ENCODE data around the gene CFDP1. TPM values are rescaled to one million over a fixed set of nuclear protein-coding genes. Genes with fewer than 3 reads are reported as not detected.

Gene CFDP1
- total and polyA plus RNA-seq, 2 of the 13 experiments (the other 11 are each of a cell fraction or from before 2014, with no cell fraction given), result 78.6 to 153 TPM

DNA sequence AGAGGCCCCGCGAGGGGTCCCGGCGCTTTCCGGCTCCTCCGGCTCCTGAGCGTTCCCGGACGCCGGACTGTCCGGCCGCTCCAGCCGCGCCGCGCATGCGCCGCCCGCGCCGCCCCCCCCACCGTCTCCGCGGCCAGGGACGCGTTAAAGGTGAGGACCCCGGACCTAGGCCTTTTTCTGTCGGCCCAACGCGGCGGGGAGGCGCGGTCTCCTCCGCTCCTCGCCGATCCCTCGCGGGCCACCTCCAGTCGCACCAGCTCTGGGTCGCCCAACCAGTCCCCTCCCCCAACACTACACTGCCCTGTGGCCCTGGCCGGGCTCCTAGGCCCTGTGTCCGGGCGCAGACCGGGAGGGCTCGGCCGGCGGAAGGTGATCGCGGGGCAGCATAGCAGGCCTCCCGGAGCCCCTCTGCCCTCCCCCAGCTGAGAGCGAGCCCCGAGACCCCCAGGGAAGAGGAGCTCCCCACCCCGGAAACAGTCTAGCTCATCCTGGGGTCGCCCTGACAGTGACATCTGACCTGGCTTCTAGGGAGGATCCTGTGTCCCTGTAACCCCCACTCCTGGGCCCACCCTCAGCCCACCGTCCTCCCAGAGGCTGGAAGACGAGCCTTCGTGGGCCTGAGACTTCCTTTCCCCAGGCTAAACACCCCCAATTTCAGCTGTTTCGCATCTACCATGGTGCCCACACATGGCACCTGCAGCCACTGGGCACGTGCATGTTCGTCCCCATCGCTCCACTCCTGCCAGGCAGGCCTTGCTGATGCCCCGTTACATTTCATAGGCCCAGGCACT, 167.2 kb downstream of the CFDP1 start (continued):
- no peak for TF ChIP-seq ZNF512B (CRISPR knock-in tag; IDR thresholded peaks at IDR 0.05; ENCODE audit: borderline replicate concordance)
- TF ChIP-seq BRD4 (CRISPR knock-in tag; IDR thresholded peaks at IDR 0.05), result peak; percentile 86
- TF ChIP-seq SMC3 (IDR thresholded peaks at IDR 0.05; ENCODE audit: low read length), result no peak
- no peak for TF ChIP-seq ATF7 (IDR thresholded peaks at IDR 0.05)
- peak; percentile 72; the same call in 1 of the 2 replicates for TF ChIP-seq ATF7 (CRISPR knock-in tag; IDR thresholded peaks at IDR 0.05)
- no peak for TF ChIP-seq SNRNP70 (IDR thresholded peaks at IDR 0.05; ENCODE audit: low read depth, low read length)
- peak; percentile 94 for TF ChIP-seq BORCS8-MEF2B (CRISPR knock-in tag; IDR thresholded peaks at IDR 0.05)
- TF ChIP-seq ZNF709 (CRISPR knock-in tag; IDR thresholded peaks at IDR 0.05), result peak; percentile 72; the same call in 1 of the 2 replicates
- TF ChIP-seq TFE3 (CRISPR knock-in tag; IDR thresholded peaks at IDR 0.05), result 0 out of 2 replicates have a peak, but pooled peaks have one; percentile 27
- no peak for TF ChIP-seq LBX2 (CRISPR knock-in tag; IDR thresholded peaks at IDR 0.05; ENCODE audit: borderline replicate concordance)
- TF ChIP-seq, protein P1, sequence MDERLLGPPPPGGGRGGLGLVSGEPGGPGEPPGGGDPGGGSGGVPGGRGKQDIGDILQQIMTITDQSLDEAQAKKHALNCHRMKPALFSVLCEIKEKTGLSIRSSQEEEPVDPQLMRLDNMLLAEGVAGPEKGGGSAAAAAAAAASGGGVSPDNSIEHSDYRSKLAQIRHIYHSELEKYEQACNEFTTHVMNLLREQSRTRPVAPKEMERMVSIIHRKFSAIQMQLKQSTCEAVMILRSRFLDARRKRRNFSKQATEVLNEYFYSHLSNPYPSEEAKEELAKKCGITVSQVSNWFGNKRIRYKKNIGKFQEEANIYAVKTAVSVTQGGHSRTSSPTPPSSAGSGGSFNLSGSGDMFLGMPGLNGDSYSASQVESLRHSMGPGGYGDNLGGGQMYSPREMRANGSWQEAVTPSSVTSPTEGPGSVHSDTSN (CRISPR knock-in tag; IDR thresholded peaks at IDR 0.05), result no peak
- peak; percentile 71 for TF ChIP-seq TAF1 (CRISPR knock-in tag; IDR thresholded peaks at IDR 0.05)
- TF ChIP-seq SOX5 (CRISPR knock-in tag; IDR thresholded peaks at IDR 0.05; ENCODE audit: borderline replicate concordance), result no peak
- TF ChIP-seq LRRFIP1 (CRISPR knock-in tag; conservative IDR thresholded peaks at IDR 0.05), result no peak
- TF ChIP-seq SRY (CRISPR knock-in tag; IDR thresholded peaks at IDR 0.05), result no peak
- peak; percentile 83; the same call in 1 of the 2 replicates for TF ChIP-seq ZSCAN12 (CRISPR knock-in tag; IDR thresholded peaks at IDR 0.05)
- TF ChIP-seq, protein P2, sequence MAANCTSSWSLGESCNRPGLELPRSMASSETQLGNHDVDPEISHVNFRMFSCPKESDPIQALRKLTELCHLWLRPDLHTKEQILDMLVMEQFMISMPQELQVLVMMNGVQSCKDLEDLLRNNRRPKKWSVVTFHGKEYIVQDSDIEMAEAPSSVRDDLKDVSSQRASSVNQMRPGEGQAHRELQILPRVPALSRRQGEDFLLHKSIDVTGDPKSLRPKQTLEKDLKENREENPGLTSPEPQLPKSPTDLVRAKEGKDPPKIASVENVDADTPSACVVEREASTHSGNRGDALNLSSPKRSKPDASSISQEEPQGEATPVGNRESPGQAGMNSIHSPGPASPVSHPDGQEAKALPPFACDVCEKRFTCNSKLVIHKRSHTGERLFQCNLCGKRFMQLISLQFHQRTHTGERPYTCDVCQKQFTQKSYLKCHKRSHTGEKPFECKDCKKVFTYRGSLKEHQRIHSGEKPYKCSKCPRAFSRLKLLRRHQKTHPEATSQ (CRISPR knock-in tag; IDR thresholded peaks at IDR 0.05; ENCODE audit: borderline replicate concordance), result peak; percentile 31; the same call in 1 of the 2 replicates
- peak; percentile 80; the same call in 1 of the 2 replicates for TF ChIP-seq ARNT2 (CRISPR knock-in tag; IDR thresholded peaks at IDR 0.05; ENCODE audit: low read depth)
- TF ChIP-seq RAD21 (CRISPR knock-in tag; IDR thresholded peaks at IDR 0.05), result peak; percentile 87

All from HepG2 (cell line).